Nephron (organoid): ENCODE measurements around the gene LRP2BP.

Experiments used
- H3K27ac Mint-ChIP-seq, 3 experiments: 2 replicates each; pipeline ENCODE4 v1.8.0; 2020; ENCODE audit warnings: mixed read lengths in 3 of 3, mild to moderate bottlenecking in 2 of 3, moderate library complexity in 1 of 3
- H3K27me3 Mint-ChIP-seq: 2 replicates; pipeline ENCODE4 v1.8.0; 2021; ENCODE audit warnings: low read depth, mild to moderate bottlenecking, moderate library complexity, mixed read lengths
- H3K36me3 Mint-ChIP-seq: 2 replicates; pipeline ENCODE4 v1.8.0; 2020; ENCODE audit warnings: low read depth, mixed read lengths
- H3K4me1 Mint-ChIP-seq: 2 replicates; pipeline ENCODE4 v1.8.0; 2020; ENCODE audit warnings: mixed read lengths
- H3K4me3 Mint-ChIP-seq, 3 experiments: 2 replicates each; pipeline ENCODE4 v1.8.0; 2020; ENCODE audit warnings: mild to moderate bottlenecking in 3 of 3, mixed read lengths in 3 of 3, moderate library complexity in 2 of 3
- H3K9me3 Mint-ChIP-seq: 2 replicates; pipeline ENCODE4 v1.8.0; 2020; ENCODE audit warnings: mixed read lengths
- TF ChIP-seq, protein P1 (sequence below), 3 experiments: fragments of 200-600 bp; sonication (generic); IDR thresholded peaks; one replicate each; pipeline ENCODE4 v1.5.0; 2021; ENCODE audit warnings: antibody characterized with exemption in 3 of 3; ENCODE audit not compliant: unreplicated experiment in 3 of 3

LRP2BP gene

GRCh38 chr4:185398618-185399017 lies 2.9 kb upstream of the LRP2BP start:
- no peaks in the 10 kb centered on the region for H3K27me3 Mint-ChIP-seq

DNA sequence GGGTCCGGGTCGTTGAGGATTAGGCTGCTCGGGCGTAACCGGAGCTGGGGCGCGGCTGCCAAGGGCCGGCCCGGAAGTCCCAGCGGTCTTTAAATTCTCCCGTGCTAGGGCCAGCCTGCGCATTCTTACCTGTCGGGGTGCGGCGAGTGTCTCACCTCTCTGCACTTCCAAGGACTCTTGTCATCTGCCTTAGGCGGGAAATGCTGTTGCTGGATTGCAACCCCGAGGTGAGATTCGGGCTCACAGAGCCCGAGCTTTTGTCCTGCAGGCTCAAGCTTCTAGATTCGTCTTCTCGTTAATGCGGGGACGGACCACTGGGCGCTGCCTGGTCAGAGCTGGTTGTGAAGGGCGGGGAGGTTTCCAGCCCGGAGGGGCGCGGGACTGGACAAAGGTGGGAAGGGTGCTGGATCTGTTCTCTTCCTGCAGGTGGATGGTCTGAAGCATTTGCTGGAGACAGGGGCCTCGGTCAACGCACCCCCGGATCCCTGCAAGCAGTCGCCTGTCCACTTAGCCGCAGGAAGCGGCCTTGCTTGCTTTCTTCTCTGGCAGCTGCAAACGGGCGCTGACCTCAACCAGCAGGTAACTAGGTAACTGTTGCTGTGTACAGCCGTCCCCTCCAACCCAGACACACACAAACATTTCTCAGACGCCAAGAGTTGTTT lies 1.1 kb upstream of the LRP2BP start, which contains the start of gene ANKRD37:
Gene ANKRD37, plus strand, starts transcription at position 118 of the 662 bp plus-strand sequence. Its CDS starts 83 bp downstream, at position 201.
- Mint-ChIP-seq H3K36me3 (peaks cover 28% of the 10 kb centered on the region), H3K4me3 (peak within 1 kb of the TSS; percentile 90 to 94 (median 93)), H3K27me3 (no peaks in the 10 kb centered on the region), H3K4me1 (peaks cover 28% of the 10 kb centered on the region), H3K9me3 (no peaks in the 10 kb centered on the region), H3K27ac (peak within 1 kb of the TSS; percentile 91 to 97 (median 95))
- TF ChIP-seq, protein P1, sequence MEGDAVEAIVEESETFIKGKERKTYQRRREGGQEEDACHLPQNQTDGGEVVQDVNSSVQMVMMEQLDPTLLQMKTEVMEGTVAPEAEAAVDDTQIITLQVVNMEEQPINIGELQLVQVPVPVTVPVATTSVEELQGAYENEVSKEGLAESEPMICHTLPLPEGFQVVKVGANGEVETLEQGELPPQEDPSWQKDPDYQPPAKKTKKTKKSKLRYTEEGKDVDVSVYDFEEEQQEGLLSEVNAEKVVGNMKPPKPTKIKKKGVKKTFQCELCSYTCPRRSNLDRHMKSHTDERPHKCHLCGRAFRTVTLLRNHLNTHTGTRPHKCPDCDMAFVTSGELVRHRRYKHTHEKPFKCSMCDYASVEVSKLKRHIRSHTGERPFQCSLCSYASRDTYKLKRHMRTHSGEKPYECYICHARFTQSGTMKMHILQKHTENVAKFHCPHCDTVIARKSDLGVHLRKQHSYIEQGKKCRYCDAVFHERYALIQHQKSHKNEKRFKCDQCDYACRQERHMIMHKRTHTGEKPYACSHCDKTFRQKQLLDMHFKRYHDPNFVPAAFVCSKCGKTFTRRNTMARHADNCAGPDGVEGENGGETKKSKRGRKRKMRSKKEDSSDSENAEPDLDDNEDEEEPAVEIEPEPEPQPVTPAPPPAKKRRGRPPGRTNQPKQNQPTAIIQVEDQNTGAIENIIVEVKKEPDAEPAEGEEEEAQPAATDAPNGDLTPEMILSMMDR (IDR thresholded peaks at IDR 0.05; ENCODE audit: unreplicated experiment in 3 of 3) = no peak

More at GRCh38 chr4:185398618-185399017, 2.9 kb upstream of the LRP2BP start:
- H3K4me1 Mint-ChIP-seq = peaks cover 28% of the 10 kb centered on the region
- no peak overlapping the region for H3K27ac Mint-ChIP-seq
- H3K36me3 Mint-ChIP-seq = peaks cover 38% of the 10 kb centered on the region
- TF ChIP-seq, protein P1 (IDR thresholded peaks at IDR 0.05; ENCODE audit: unreplicated experiment in 3 of 3) = no peak
- H3K9me3 Mint-ChIP-seq = no peaks in the 10 kb centered on the region
- H3K4me3 Mint-ChIP-seq = peak overlapping the region; percentile 13 to 70 (median 47)

- Mint-ChIP-seq H3K36me3 (peaks cover 26% of the 10 kb centered on the region), H3K4me3 (peak overlapping the region; percentile 90 to 94 (median 93)), H3K4me1 (peaks cover 28% of the 10 kb centered on the region), H3K27ac (peak overlapping the region; percentile 91 to 97 (median 95)), H3K27me3 (no peaks in the 10 kb centered on the region), H3K9me3 (peaks cover 4% of the 10 kb centered on the region)
- TF ChIP-seq, protein P1 (IDR thresholded peaks at IDR 0.05; ENCODE audit: unreplicated experiment in 3 of 3) = no peak
Observed at GRCh38 chr4:185395956-185396723, 416 bp upstream of the LRP2BP start.

GRCh38 chr4:185394568-185395237 lies 1.0 kb downstream of the LRP2BP start:
- Mint-ChIP-seq H3K9me3 (peaks cover 4% of the 10 kb centered on the region), H3K36me3 (peaks cover 14% of the 10 kb centered on the region), H3K27me3 (no peaks in the 10 kb centered on the region), H3K4me3 (peak overlapping the region; percentile 63 to 84 (median 65)), H3K27ac (peak overlapping the region; percentile 2 to 4 (median 4)), H3K4me1 (peaks cover 28% of the 10 kb centered on the region)
- TF ChIP-seq, protein P1 (IDR thresholded peaks at IDR 0.05; ENCODE audit: unreplicated experiment in 3 of 3) = no peak

DNA sequence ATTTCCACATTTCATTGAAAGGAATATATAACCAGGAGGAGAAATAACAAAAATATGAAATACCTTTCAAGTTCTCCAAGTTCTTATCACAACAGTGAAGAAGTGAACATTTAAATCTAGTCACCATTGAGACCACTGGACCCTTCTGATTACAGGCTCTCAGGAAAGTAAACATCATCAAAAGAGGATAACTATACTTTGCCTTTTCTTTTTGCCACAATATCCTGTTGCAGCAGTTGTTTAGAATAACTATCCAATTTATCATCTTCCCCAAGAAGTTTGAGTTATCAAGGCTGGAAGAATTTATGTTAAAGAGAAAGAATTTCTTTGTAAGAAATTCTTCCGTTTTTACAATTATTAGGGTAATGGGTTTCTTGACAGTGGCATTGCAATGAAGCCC lies 3.6 kb downstream of the LRP2BP start:
- H3K36me3 Mint-ChIP-seq = peaks cover 8% of the 10 kb centered on the region
- TF ChIP-seq, protein P1 (IDR thresholded peaks at IDR 0.05; ENCODE audit: unreplicated experiment in 3 of 3) = no peak
- no peak overlapping the region for H3K27ac Mint-ChIP-seq
- peaks cover 18% of the 10 kb centered on the region for H3K4me1 Mint-ChIP-seq
- no peaks in the 10 kb centered on the region for H3K27me3 Mint-ChIP-seq
- peaks cover 4% of the 10 kb centered on the region for H3K9me3 Mint-ChIP-seq
- H3K4me3 Mint-ChIP-seq = no peak overlapping the region
